KOPT-K1 (cell line): Measurements from ENCODE around the gene CLCF1.
"Not testable (repeated sequence)": the region's sequence is repeated elsewhere in the genome, so short reads cannot be mapped to it uniquely, and the experiment has no call there.

ENCODE experiments used
- H3K27ac ChIP-seq: fragments of 200-600 bp; sonication (generic); 2 replicates; pipeline ENCODE4 v1.5.1; 2016; ENCODE audit warnings: antibody characterized with exemption, mild to moderate bottlenecking, low read depth, low read length; ENCODE audit not compliant: poor library complexity, severe bottlenecking
- H3K36me3 ChIP-seq: fragments of 200-600 bp; sonication (generic); 2 replicates; pipeline ENCODE4 v1.5.1; 2017; ENCODE audit warnings: antibody characterized with exemption, mild to moderate bottlenecking, low read length, moderate library complexity; ENCODE audit not compliant: insufficient read depth
- H3K9me3 ChIP-seq: fragments of 200-600 bp; sonication (generic); 2 replicates; pipeline ENCODE4 v1.5.1; 2017; ENCODE audit warnings: antibody characterized with exemption, low read length, mild to moderate bottlenecking; ENCODE audit not compliant: insufficient read depth, poor library complexity, severe bottlenecking

CLCF1 gene

GRCh38 chr11:67402192-67402839 is 28.9 kb upstream of the CLCF1 start:
- not testable (repeated sequence) for H3K9me3 ChIP-seq
- Histone ChIP-seq H3K36me3 (peaks cover 62% of the 10 kb centered on the region), H3K27ac (peak overlapping the region; percentile 96)

- Histone ChIP-seq H3K36me3 (peaks cover 62% of the 10 kb centered on the region), H3K9me3 (no peaks in the 10 kb centered on the region), H3K27ac (peak within 1 kb of the TSS; percentile 96)
These were observed 28.2 kb upstream of the CLCF1 start, which contains the start of gene PPP1CA for GRCh38 chr11:67401495-67402191. TSS of gene PPP1CA (minus strand) at chr11:67401858. CDS start at chr11:67401782, 76 bp downstream.

GRCh38 chr11:67400942-67401494 is 27.6 kb upstream of the CLCF1 start:
- peak overlapping the region; percentile 96 for H3K27ac ChIP-seq
- no peaks in the 10 kb centered on the region for H3K9me3 ChIP-seq
- peaks cover 62% of the 10 kb centered on the region for H3K36me3 ChIP-seq

- Histone ChIP-seq H3K9me3 (no peaks in the 10 kb centered on the region), H3K27ac (peak overlapping the region; percentile 96), H3K36me3 (peaks cover 62% of the 10 kb centered on the region)
These were observed 27.0 kb upstream of the CLCF1 start for GRCh38 chr11:67400251-67400941.

- H3K27ac ChIP-seq, result peak overlapping the region; percentile 0
- peaks cover 70% of the 10 kb centered on the region for H3K36me3 ChIP-seq
- no peaks in the 10 kb centered on the region for H3K9me3 ChIP-seq
These were observed 25.5 kb upstream of the CLCF1 start for GRCh38 chr11:67398661-67399563.

GRCh38 chr11:67397986-67398660 is 24.7 kb upstream of the CLCF1 start:
- no peaks in the 10 kb centered on the region for H3K9me3 ChIP-seq
- peak overlapping the region; percentile 54 for H3K27ac ChIP-seq
- peaks cover 77% of the 10 kb centered on the region for H3K36me3 ChIP-seq

GRCh38 chr11:67397536-67397935 is 24.1 kb upstream of the CLCF1 start:
- Histone ChIP-seq H3K9me3 (no peaks in the 10 kb centered on the region), H3K36me3 (peaks cover 78% of the 10 kb centered on the region), H3K27ac (peak overlapping the region; percentile 54)

GRCh38 chr11:67396587-67397389 is 23.4 kb upstream of the CLCF1 start:
- Histone ChIP-seq H3K27ac (peak overlapping the region; percentile 54), H3K36me3 (peaks cover 78% of the 10 kb centered on the region), H3K9me3 (no peaks in the 10 kb centered on the region)

- peak overlapping the region; percentile 54 for H3K27ac ChIP-seq
- H3K9me3 ChIP-seq, result no peaks in the 10 kb centered on the region
- H3K36me3 ChIP-seq, result peaks cover 78% of the 10 kb centered on the region
These were observed 22.8 kb upstream of the CLCF1 start for GRCh38 chr11:67396259-67396581.

GRCh38 chr11:67395555-67396258 is 22.3 kb upstream of the CLCF1 start:
- Histone ChIP-seq H3K36me3 (peaks cover 73% of the 10 kb centered on the region), H3K9me3 (no peaks in the 10 kb centered on the region), H3K27ac (peak overlapping the region; percentile 54)

- peaks cover 57% of the 10 kb centered on the region for H3K36me3 ChIP-seq
- H3K27ac ChIP-seq, result no peak overlapping the region
- H3K9me3 ChIP-seq, result no peaks in the 10 kb centered on the region
These were observed 20.6 kb upstream of the CLCF1 start for GRCh38 chr11:67393990-67394389.

GRCh38 chr11:67393437-67393836 is 20.0 kb upstream of the CLCF1 start:
- no peaks in the 10 kb centered on the region for H3K9me3 ChIP-seq
- H3K27ac ChIP-seq, result no peak overlapping the region
- H3K36me3 ChIP-seq, result peaks cover 52% of the 10 kb centered on the region

- Histone ChIP-seq H3K9me3 (no peaks in the 10 kb centered on the region), H3K27ac (peak overlapping the region; percentile 88), H3K36me3 (peaks cover 40% of the 10 kb centered on the region)
These were observed 18.9 kb upstream of the CLCF1 start for GRCh38 chr11:67392183-67392715.
